GM10266 (cell line): Measurements from ENCODE around the gene CD14.
"Not testable (repeated sequence)": the region's sequence is repeated elsewhere in the genome, so short reads cannot be mapped to it uniquely, and the experiment has no call there.

Source experiments
- DNase-seq: peaks from one replicate; pipeline ENCODE4 v3.0.0; 2012; ENCODE audit errors: extremely low spot score
- CTCF ChIP-seq: IDR thresholded peaks from 2 replicates; pipeline ENCODE4 v1.5.1; 2012; ENCODE audit warnings: mild to moderate bottlenecking, low read depth; ENCODE audit not compliant: control insufficient read depth, insufficient read depth; ENCODE audit errors: missing control alignments

The CD14 gene

GRCh38 chr5:140633501-140633900 is 526 bp upstream of the CD14 start:
- DNase-seq, result no peak
- TF ChIP-seq CTCF, result no peak

GRCh38 chr5:140632366-140633020 is 482 bp downstream of the CD14 start:
- DNase-seq, result peak; percentile 48
- TF ChIP-seq CTCF, result no peak

DNA sequence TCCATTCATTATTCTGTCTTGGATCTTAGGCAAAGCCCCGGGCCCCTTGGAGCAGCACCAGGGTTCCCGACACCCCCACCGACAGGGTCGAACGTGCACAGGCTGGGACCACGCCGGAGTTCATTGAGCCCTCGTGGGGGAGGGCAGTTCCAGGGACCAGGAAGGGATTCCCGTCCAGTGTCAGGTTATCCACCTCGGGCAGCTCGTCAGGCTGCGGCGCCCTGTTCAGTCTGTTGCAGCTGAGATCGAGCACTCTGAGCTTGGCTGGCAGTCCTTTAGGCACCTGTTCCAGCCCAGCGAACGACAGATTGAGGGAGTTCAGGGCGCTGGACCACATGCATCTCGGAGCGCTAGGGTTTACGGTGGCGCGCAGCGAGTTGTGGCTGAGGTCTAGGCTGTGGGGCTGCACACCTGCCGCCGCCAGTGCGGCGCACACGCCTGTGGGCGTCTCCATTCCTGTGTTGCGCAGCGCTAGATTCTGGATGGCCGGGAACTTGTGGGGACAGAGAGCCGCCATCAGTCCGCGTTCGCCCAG is 1.1 kb downstream of the CD14 start:
- DNase-seq, result no peak
- no peak for TF ChIP-seq CTCF

- TF ChIP-seq CTCF, result no peak
- no peak for DNase-seq
These were observed 1.9 kb downstream of the CD14 start for GRCh38 chr5:140631036-140631417.

GRCh38 chr5:140630292-140631035 is 2.5 kb downstream of the CD14 start:
- DNase-seq, result no peak
- TF ChIP-seq CTCF, result no peak

- DNase-seq, result no peak
- TF ChIP-seq CTCF, result no peak
These were observed 4.3 kb downstream of the CD14 start for GRCh38 chr5:140628711-140629110.

DNA sequence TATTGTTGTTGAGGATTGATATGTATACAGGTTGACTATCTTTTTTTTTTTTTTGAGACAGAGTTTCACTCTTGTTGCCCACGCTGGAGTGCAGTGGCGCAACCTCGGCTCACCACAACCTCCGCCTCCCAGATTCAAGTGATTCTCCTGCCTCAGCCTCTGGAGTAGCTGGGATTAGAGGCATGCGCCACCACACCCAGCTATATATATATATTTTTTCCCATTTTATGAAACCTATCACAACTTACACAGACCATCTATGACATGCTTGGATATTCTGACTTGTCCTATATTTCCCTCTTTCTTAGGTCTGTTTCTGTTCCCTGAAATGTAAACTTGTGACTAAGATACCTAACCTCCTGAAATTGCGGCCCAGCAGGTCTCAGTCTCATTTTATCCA is 5.0 kb downstream of the CD14 start:
- TF ChIP-seq CTCF, result no peak
- no peak for DNase-seq

- DNase-seq, result not testable (repeated sequence)
These were observed 8.1 kb downstream of the CD14 start for GRCh38 chr5:140624886-140625285.

DNA sequence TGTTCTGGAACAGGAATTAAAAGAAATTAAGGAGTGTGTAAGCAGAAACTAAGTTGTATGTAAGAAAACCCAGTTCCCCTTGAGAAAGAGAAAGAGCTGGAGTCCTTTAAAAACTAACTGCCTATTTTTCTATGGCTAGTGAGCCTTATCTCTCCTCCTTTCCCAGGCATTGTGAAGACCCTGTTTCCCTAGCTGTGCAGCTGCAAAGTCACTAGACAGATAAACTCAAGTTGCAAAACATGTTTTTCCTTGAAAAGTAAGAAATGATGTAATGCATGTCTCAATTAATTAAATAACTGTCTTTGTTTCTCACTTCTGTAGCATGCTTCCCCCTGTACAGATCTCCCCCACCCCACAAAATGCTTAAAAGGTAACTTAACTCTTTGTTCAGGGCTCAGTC is 9.9 kb downstream of the CD14 start:
- not testable (repeated sequence) for DNase-seq
